HepG2 (cell line): ENCODE data around the gene RCAN2. TPM values are rescaled to one million over a fixed set of nuclear protein-coding genes. Genes with fewer than 3 reads are reported as not detected.

Experiments
- ERF ChIP-seq: IDR thresholded peaks from 2 replicates; pipeline ENCODE4 v1.6.1; 2018; ENCODE audit warnings: missing biosample characterization, missing genetic modification reagents
- KAT8 ChIP-seq: IDR thresholded peaks from 2 replicates; pipeline ENCODE4 v1.6.1; 2016; ENCODE audit warnings: missing genetic modification reagents, missing compliant biosample characterization
- MED1 ChIP-seq: sonication (generic); formaldehyde crosslinking; IDR thresholded peaks from 2 replicates; pipeline ENCODE4 v1.4.0; 2020; ENCODE audit warnings: missing genetic modification reagents
- SMAD3 ChIP-seq: sonication (generic); formaldehyde crosslinking; IDR thresholded peaks from 2 replicates; pipeline ENCODE4 v1.4.0; 2020; ENCODE audit warnings: missing genetic modification reagents
- SP5 ChIP-seq: IDR thresholded peaks from 2 replicates; pipeline ENCODE4 v1.6.1; 2016; ENCODE audit warnings: low read depth, borderline replicate concordance
- SPEN ChIP-seq: sonication (generic); formaldehyde crosslinking; IDR thresholded peaks from 2 replicates; pipeline ENCODE4 v1.5.1; 2020; ENCODE audit warnings: low read depth, mild to moderate bottlenecking, missing genetic modification reagents
- STAG1 ChIP-seq: sonication (generic); formaldehyde crosslinking; IDR thresholded peaks from 2 replicates; pipeline ENCODE4 v1.4.0; 2020; ENCODE audit warnings: missing genetic modification reagents
- ZFP62 ChIP-seq: sonication (generic); formaldehyde crosslinking; IDR thresholded peaks from 2 replicates; pipeline ENCODE4 v1.4.0; 2020; ENCODE audit warnings: missing genetic modification reagents
- ZNF318 ChIP-seq: sonication (generic); formaldehyde crosslinking; IDR thresholded peaks from 2 replicates; pipeline ENCODE4 v1.4.0; 2020; ENCODE audit warnings: mild to moderate bottlenecking, missing genetic modification reagents
- ZNF484 ChIP-seq: sonication (generic); formaldehyde crosslinking; IDR thresholded peaks from 2 replicates; pipeline ENCODE4 v1.5.1; 2020; ENCODE audit warnings: mild to moderate bottlenecking, low read depth, missing genetic modification reagents, borderline replicate concordance
- ZNF709 ChIP-seq: sonication (generic); formaldehyde crosslinking; IDR thresholded peaks from 2 replicates; pipeline ENCODE4 v1.5.0; 2020; ENCODE audit warnings: mild to moderate bottlenecking, missing genetic modification reagents
- ZNF713 ChIP-seq: sonication (generic); formaldehyde crosslinking; IDR thresholded peaks from 2 replicates; pipeline ENCODE4 v1.4.0; 2020; ENCODE audit warnings: mild to moderate bottlenecking, missing genetic modification reagents
- ZNF83 ChIP-seq: sonication (generic); formaldehyde crosslinking; IDR thresholded peaks from 2 replicates; pipeline ENCODE4 v1.4.0; 2020; ENCODE audit warnings: missing genetic modification reagents, mild to moderate bottlenecking, borderline replicate concordance
- ZXDC ChIP-seq: sonication (generic); formaldehyde crosslinking; IDR thresholded peaks from 2 replicates; pipeline ENCODE4 v1.5.0; 2020; ENCODE audit warnings: mild to moderate bottlenecking, missing genetic modification reagents
- polyA plus RNA-seq, 8 experiments: library from polyadenylated mRNA; depleted of rRNA in 3 of 8; stranded (reverse) in 7 of 8; unstranded in 1 of 8; fragments of >200 nt; fragmentation: Illumina TruSeq in 4 of 8; extraction: Trizol in 4 of 8; gene quantifications; 2 replicates each; pipeline versions ENCODE4 v1.2.1 to v1.2.3, GENCODE V29; 2011 to 2016; ENCODE audit warnings: low read depth in 4 of 8, missing spikeins in 1 of 8, mixed read lengths in 1 of 8; ENCODE audit not compliant: insufficient read depth in 1 of 8
- total RNA-seq, 5 experiments: library from RNA; depleted of rRNA; stranded (reverse); fragments of >200 nt; fragmentation: Illumina TruSeq; extraction: Trizol; gene quantifications; 2 replicates each; pipeline ENCODE4 v1.2.3, GENCODE V29; 2016; ENCODE audit warnings: low read depth in 1 of 5
- TF ChIP-seq, protein P1 (sequence below): sonication (generic); formaldehyde crosslinking; IDR thresholded peaks from 2 replicates; pipeline ENCODE4 v1.4.0; 2020; ENCODE audit warnings: mild to moderate bottlenecking, missing genetic modification reagents
- TF ChIP-seq, protein P2 (sequence below): sonication (generic); formaldehyde crosslinking; IDR thresholded peaks from 2 replicates; pipeline ENCODE4 v1.5.1; 2020; ENCODE audit warnings: missing genetic modification reagents, mild to moderate bottlenecking, borderline replicate concordance

RCAN2 gene
- total and polyA plus RNA-seq, 2 of the 13 experiments (the other 11 are each of a cell fraction or from before 2014, with no cell fraction given), result not detected

DNA sequence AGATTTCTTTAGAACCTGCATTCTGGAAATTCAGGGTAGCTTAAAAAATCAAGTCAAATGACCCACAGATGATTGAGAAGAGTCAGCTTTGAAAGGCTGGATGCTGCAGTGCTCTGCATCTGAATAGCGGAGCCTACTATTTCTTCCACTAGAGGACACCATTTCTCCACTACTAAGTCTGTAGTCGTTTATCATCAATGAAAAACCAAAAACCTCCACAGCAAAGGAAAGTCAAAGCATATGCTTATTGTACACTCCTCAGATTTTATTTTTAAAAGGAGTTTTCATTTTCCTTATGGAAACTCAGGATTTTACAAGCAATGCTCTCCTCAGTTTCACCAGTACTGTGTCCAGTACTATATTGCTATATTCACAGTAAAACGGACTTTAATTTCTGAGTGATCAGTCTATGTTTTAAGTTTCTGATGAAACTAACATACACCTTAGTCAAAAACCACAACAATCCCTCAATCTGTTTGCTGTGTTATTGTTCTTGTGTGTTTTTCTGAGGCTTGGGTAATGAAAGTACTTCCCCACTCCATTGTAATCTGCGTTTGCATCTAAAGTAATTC is 269.9 kb downstream of the RCAN2 start (continued):
- TF ChIP-seq, protein P1, sequence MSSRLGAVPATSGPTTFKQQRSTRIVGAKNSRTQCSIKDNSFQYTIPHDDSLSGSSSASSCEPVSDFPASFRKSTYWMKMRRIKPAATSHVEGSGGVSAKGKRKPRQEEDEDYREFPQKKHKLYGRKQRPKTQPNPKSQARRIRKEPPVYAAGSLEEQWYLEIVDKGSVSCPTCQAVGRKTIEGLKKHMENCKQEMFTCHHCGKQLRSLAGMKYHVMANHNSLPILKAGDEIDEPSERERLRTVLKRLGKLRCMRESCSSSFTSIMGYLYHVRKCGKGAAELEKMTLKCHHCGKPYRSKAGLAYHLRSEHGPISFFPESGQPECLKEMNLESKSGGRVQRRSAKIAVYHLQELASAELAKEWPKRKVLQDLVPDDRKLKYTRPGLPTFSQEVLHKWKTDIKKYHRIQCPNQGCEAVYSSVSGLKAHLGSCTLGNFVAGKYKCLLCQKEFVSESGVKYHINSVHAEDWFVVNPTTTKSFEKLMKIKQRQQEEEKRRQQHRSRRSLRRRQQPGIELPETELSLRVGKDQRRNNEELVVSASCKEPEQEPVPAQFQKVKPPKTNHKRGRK (CRISPR knock-in tag), result no peak
- TF ChIP-seq ZFP62 (CRISPR knock-in tag) (no peak), ZNF713 (CRISPR knock-in tag) (no peak), KAT8 (CRISPR knock-in tag) (no peak), ZXDC (CRISPR knock-in tag) (no peak), MED1 (CRISPR knock-in tag) (no peak), STAG1 (CRISPR knock-in tag) (peak; percentile 91), ZNF318 (no peak), ZNF484 (CRISPR knock-in tag) (no peak), SP5 (CRISPR knock-in tag) (no peak), SMAD3 (CRISPR knock-in tag) (no peak), ZNF83 (CRISPR knock-in tag) (no peak), ZNF709 (no peak), SPEN (CRISPR knock-in tag) (no peak), ERF (CRISPR knock-in tag) (no peak)
- TF ChIP-seq, protein P2, sequence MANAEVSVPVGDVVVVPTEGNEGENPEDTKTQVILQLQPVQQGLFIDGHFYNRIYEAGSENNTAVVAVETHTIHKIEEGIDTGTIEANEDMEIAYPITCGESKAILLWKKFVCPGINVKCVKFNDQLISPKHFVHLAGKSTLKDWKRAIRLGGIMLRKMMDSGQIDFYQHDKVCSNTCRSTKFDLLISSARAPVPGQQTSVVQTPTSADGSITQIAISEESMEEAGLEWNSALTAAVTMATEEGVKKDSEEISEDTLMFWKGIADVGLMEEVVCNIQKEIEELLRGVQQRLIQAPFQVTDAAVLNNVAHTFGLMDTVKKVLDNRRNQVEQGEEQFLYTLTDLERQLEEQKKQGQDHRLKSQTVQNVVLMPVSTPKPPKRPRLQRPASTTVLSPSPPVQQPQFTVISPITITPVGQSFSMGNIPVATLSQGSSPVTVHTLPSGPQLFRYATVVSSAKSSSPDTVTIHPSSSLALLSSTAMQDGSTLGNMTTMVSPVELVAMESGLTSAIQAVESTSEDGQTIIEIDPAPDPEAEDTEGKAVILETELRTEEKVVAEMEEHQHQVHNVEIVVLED (CRISPR knock-in tag), result no peak
